Measurements from ENCODE around the gene GRIK1.
A peak's percentile ranks its signal among the peaks of the same experiment; 100 is the strongest.

GRIK1 gene

GRCh38 chr21:29583424-29583924 lies 356.3 kb downstream of the GRIK1 start:
- H3K14ac ChIP-seq (ENCODE audit: low read length) = no peak overlapping the region
- no peak for DNase-seq (ENCODE audit: low spot score)
- H2BK120ac ChIP-seq (ENCODE audit: low read depth, low read length) = no peak overlapping the region
- no peak overlapping the region for H2BK12ac ChIP-seq (ENCODE audit: low read length)
- no CpG with 5 or more reads among the region's 2 CpGs for WGBS, 2 donors (ENCODE audit: extremely low coverage in 2 of 2, insufficient read length in 2 of 2, insufficient replicate concordance in 1 of 2)
- no peak overlapping the region for H3K27ac ChIP-seq (replicated peaks; ENCODE audit: low read length)
- H4K8ac ChIP-seq (ENCODE audit: low read depth, low read length) = no peak overlapping the region
- no peak overlapping the region for H3K4me3 ChIP-seq (ENCODE audit: low read length in 2 of 2)
- H2BK15ac ChIP-seq (ENCODE audit: low read length) = no peak overlapping the region
- H3K4me1 ChIP-seq (ENCODE audit: control insufficient read depth in 2 of 2, insufficient read depth in 1 of 2, low read depth in 1 of 2, low read length in 2 of 2) = peaks cover 4 to 15% of the 10 kb centered on the region in 2 donors
- H2AK5ac ChIP-seq (ENCODE audit: low read depth, low read length) = no peak overlapping the region
- no peaks in the 10 kb centered on the region for H3K9me3 ChIP-seq (replicated peaks in 1 of 2; ENCODE audit: control insufficient read depth in 2 of 2, insufficient read depth in 1 of 2, low read depth in 1 of 2, low read length in 2 of 2)
- H3K36me3 ChIP-seq (replicated peaks in 1 of 2; ENCODE audit: control insufficient read depth in 2 of 2, insufficient read depth in 2 of 2, low read length in 2 of 2) = no peaks in the 10 kb centered on the region
- no peak overlapping the region for H3K23ac ChIP-seq (ENCODE audit: low read depth, low read length, poor library complexity)
- H4K91ac ChIP-seq (ENCODE audit: low read depth, low read length, poor library complexity) = no peak overlapping the region
- no peak overlapping the region for H3K4me2 ChIP-seq (ENCODE audit: insufficient read depth, low read length, poor library complexity, severe bottlenecking)
- H2AFZ ChIP-seq (ENCODE audit: low read length) = peak overlapping the region; percentile 57
- H2BK5ac ChIP-seq (ENCODE audit: low read length) = no peak overlapping the region
- no peak overlapping the region for H3K4ac ChIP-seq (ENCODE audit: low read length)
- H3K9ac ChIP-seq (ENCODE audit: low read depth, low read length, poor library complexity) = no peak overlapping the region
- H3K18ac ChIP-seq (ENCODE audit: low read length) = no peak overlapping the region
- H3K27me3 ChIP-seq (ENCODE audit: control insufficient read depth in 3 of 3, insufficient read depth in 3 of 3, low read depth in 1 of 3, low read length in 3 of 3) = no peaks in the 10 kb centered on the region
- H3K79me1 ChIP-seq (ENCODE audit: low read depth, low read length) = no peaks in the 10 kb centered on the region

- no peak overlapping the region for H2BK120ac ChIP-seq (ENCODE audit: low read depth, low read length)
- H4K91ac ChIP-seq (ENCODE audit: low read depth, low read length, poor library complexity) = no peak overlapping the region
- H3K4me3 ChIP-seq (ENCODE audit: low read length in 2 of 2) = no peak overlapping the region
- H3K9me3 ChIP-seq (replicated peaks in 1 of 2; ENCODE audit: control insufficient read depth in 2 of 2, insufficient read depth in 1 of 2, low read depth in 1 of 2, low read length in 2 of 2) = no peaks in the 10 kb centered on the region
- no peak overlapping the region for H3K9ac ChIP-seq (ENCODE audit: low read depth, low read length, poor library complexity)
- H3K36me3 ChIP-seq (replicated peaks in 1 of 2; ENCODE audit: control insufficient read depth in 2 of 2, insufficient read depth in 2 of 2, low read length in 2 of 2) = no peaks in the 10 kb centered on the region
- no peak overlapping the region for H3K23ac ChIP-seq (ENCODE audit: low read depth, low read length, poor library complexity)
- no peak overlapping the region for H2BK5ac ChIP-seq (ENCODE audit: low read length)
- no peak for DNase-seq (ENCODE audit: low spot score)
- no peaks in the 10 kb centered on the region for H3K27me3 ChIP-seq (ENCODE audit: control insufficient read depth in 3 of 3, insufficient read depth in 3 of 3, low read depth in 1 of 3, low read length in 3 of 3)
- H3K18ac ChIP-seq (ENCODE audit: low read length) = no peak overlapping the region
- H2BK15ac ChIP-seq (ENCODE audit: low read length) = no peak overlapping the region
- H3K27ac ChIP-seq (replicated peaks; ENCODE audit: low read length) = no peak overlapping the region
- H4K8ac ChIP-seq (ENCODE audit: low read depth, low read length) = no peak overlapping the region
- H3K4me1 ChIP-seq (ENCODE audit: control insufficient read depth in 2 of 2, insufficient read depth in 1 of 2, low read depth in 1 of 2, low read length in 2 of 2) = peaks cover 4 to 15% of the 10 kb centered on the region in 2 donors
- H2BK12ac ChIP-seq (ENCODE audit: low read length) = no peak overlapping the region
- H3K4me2 ChIP-seq (ENCODE audit: insufficient read depth, low read length, poor library complexity, severe bottlenecking) = no peak overlapping the region
- no CpG with 5 or more reads among the region's 5 CpGs for WGBS, 2 donors (ENCODE audit: extremely low coverage in 2 of 2, insufficient read length in 2 of 2, insufficient replicate concordance in 1 of 2)
- H3K14ac ChIP-seq (ENCODE audit: low read length) = no peak overlapping the region
- no peak overlapping the region for H3K4ac ChIP-seq (ENCODE audit: low read length)
- H3K79me1 ChIP-seq (ENCODE audit: low read depth, low read length) = no peaks in the 10 kb centered on the region
- H2AFZ ChIP-seq (ENCODE audit: low read length) = peak overlapping the region; percentile 18
- no peak overlapping the region for H2AK5ac ChIP-seq (ENCODE audit: low read depth, low read length)
These were observed 356.9 kb downstream of the GRIK1 start for GRCh38 chr21:29582855-29583254.

DNA sequence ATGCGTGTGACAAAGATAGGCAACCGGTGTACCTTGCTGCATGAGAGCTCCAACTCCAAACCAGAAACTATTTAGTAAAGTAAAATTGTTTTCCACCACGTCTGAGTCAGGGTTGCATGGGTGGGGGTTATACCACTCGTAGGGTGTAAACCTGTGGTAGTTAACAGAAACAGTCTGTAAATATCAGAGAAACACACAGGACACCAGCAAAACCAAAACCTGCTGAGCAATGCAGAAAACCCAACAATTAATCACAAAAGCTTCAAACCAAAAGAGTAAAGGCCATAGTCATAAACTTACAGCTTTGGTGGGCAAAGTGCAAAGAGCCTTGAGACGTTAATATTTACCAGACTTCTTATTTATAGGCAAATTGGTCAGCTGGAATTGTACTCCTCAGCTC lies 358.4 kb downstream of the GRIK1 start:
- H3K27me3 ChIP-seq (ENCODE audit: control insufficient read depth in 3 of 3, insufficient read depth in 3 of 3, low read depth in 1 of 3, low read length in 3 of 3) = no peaks in the 10 kb centered on the region
- H3K27ac ChIP-seq (replicated peaks; ENCODE audit: low read length) = no peak overlapping the region
- no peak overlapping the region for H3K18ac ChIP-seq (ENCODE audit: low read length)
- no peak overlapping the region for H3K4ac ChIP-seq (ENCODE audit: low read length)
- H3K4me2 ChIP-seq (ENCODE audit: insufficient read depth, low read length, poor library complexity, severe bottlenecking) = no peak overlapping the region
- H4K91ac ChIP-seq (ENCODE audit: low read depth, low read length, poor library complexity) = no peak overlapping the region
- no peaks in the 10 kb centered on the region for H3K79me1 ChIP-seq (ENCODE audit: low read depth, low read length)
- H3K14ac ChIP-seq (ENCODE audit: low read length) = no peak overlapping the region
- no peak overlapping the region for H2AK5ac ChIP-seq (ENCODE audit: low read depth, low read length)
- no peak overlapping the region for H2BK5ac ChIP-seq (ENCODE audit: low read length)
- no peak overlapping the region for H3K4me3 ChIP-seq (ENCODE audit: low read length in 2 of 2)
- WGBS, 2 donors (ENCODE audit: extremely low coverage in 2 of 2, insufficient read length in 2 of 2, insufficient replicate concordance in 1 of 2) = no CpG with 5 or more reads among the region's 5 CpGs
- no peaks in the 10 kb centered on the region for H3K36me3 ChIP-seq (replicated peaks in 1 of 2; ENCODE audit: control insufficient read depth in 2 of 2, insufficient read depth in 2 of 2, low read length in 2 of 2)
- no peak overlapping the region for H3K23ac ChIP-seq (ENCODE audit: low read depth, low read length, poor library complexity)
- H2AFZ ChIP-seq (ENCODE audit: low read length) = no peak overlapping the region
- H2BK12ac ChIP-seq (ENCODE audit: low read length) = no peak overlapping the region
- H4K8ac ChIP-seq (ENCODE audit: low read depth, low read length) = no peak overlapping the region
- H3K4me1 ChIP-seq (ENCODE audit: control insufficient read depth in 2 of 2, insufficient read depth in 1 of 2, low read depth in 1 of 2, low read length in 2 of 2) = peaks cover 4 to 15% of the 10 kb centered on the region in 2 donors
- no peak for DNase-seq (ENCODE audit: low spot score)
- H2BK15ac ChIP-seq (ENCODE audit: low read length) = no peak overlapping the region
- no peaks in the 10 kb centered on the region for H3K9me3 ChIP-seq (replicated peaks in 1 of 2; ENCODE audit: control insufficient read depth in 2 of 2, insufficient read depth in 1 of 2, low read depth in 1 of 2, low read length in 2 of 2)
- no peak overlapping the region for H2BK120ac ChIP-seq (ENCODE audit: low read depth, low read length)
- no peak overlapping the region for H3K9ac ChIP-seq (ENCODE audit: low read depth, low read length, poor library complexity)

DNA sequence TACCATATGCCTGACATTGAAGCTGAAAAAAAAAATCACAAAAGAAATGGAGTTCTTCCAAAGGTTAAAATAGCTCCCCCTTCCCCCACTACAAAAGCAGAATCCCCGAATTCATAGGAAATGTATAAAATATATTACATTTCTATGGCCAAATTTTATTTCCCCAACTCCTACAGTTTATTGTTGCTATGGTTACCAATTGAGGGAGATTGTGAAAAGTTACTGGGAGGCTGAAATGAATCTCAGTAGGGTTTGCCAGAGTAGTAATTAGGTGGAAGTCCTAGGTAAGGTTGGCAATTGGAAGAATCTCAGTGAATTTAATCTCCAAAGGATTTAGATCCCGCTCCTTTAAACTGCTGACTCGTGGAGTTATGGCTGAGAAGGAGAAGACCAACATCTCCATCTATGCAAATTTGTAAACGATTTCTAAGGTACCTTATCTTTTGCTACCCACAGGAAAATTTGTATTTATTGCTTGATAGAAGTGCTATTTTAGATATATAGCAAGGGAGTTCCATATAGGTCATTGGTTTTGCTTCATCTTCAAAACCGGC lies 359.0 kb downstream of the GRIK1 start:
- no peak overlapping the region for H3K9ac ChIP-seq (ENCODE audit: low read depth, low read length, poor library complexity)
- no peak overlapping the region for H3K27ac ChIP-seq (replicated peaks; ENCODE audit: low read length)
- no peak overlapping the region for H3K4me3 ChIP-seq (ENCODE audit: low read length in 2 of 2)
- no peaks in the 10 kb centered on the region for H3K79me1 ChIP-seq (ENCODE audit: low read depth, low read length)
- no peak for DNase-seq (ENCODE audit: low spot score)
- H3K4ac ChIP-seq (ENCODE audit: low read length) = no peak overlapping the region
- WGBS, 2 donors (ENCODE audit: extremely low coverage in 2 of 2, insufficient read length in 2 of 2, insufficient replicate concordance in 1 of 2) = no CpG with 5 or more reads among the region's 5 CpGs
- H3K27me3 ChIP-seq (ENCODE audit: control insufficient read depth in 3 of 3, insufficient read depth in 3 of 3, low read depth in 1 of 3, low read length in 3 of 3) = no peaks in the 10 kb centered on the region
- no peaks in the 10 kb centered on the region for H3K36me3 ChIP-seq (replicated peaks in 1 of 2; ENCODE audit: control insufficient read depth in 2 of 2, insufficient read depth in 2 of 2, low read length in 2 of 2)
- no peak overlapping the region for H4K8ac ChIP-seq (ENCODE audit: low read depth, low read length)
- H3K14ac ChIP-seq (ENCODE audit: low read length) = no peak overlapping the region
- H3K18ac ChIP-seq (ENCODE audit: low read length) = no peak overlapping the region
- H3K4me2 ChIP-seq (ENCODE audit: insufficient read depth, low read length, poor library complexity, severe bottlenecking) = no peak overlapping the region
- H2BK120ac ChIP-seq (ENCODE audit: low read depth, low read length) = no peak overlapping the region
- no peaks in the 10 kb centered on the region for H3K9me3 ChIP-seq (replicated peaks in 1 of 2; ENCODE audit: control insufficient read depth in 2 of 2, insufficient read depth in 1 of 2, low read depth in 1 of 2, low read length in 2 of 2)
- no peak overlapping the region for H2AK5ac ChIP-seq (ENCODE audit: low read depth, low read length)
- no peak overlapping the region for H2BK5ac ChIP-seq (ENCODE audit: low read length)
- no peak overlapping the region for H3K23ac ChIP-seq (ENCODE audit: low read depth, low read length, poor library complexity)
- no peak overlapping the region for H2BK15ac ChIP-seq (ENCODE audit: low read length)
- no peak overlapping the region for H4K91ac ChIP-seq (ENCODE audit: low read depth, low read length, poor library complexity)
- H3K4me1 ChIP-seq (ENCODE audit: control insufficient read depth in 2 of 2, insufficient read depth in 1 of 2, low read depth in 1 of 2, low read length in 2 of 2) = peaks cover 4 to 15% of the 10 kb centered on the region in 2 donors
- no peak overlapping the region for H2AFZ ChIP-seq (ENCODE audit: low read length)
- H2BK12ac ChIP-seq (ENCODE audit: low read length) = no peak overlapping the region

Measured in neuronal stem cell (in vitro differentiated cells).